Endodermal cell (in vitro differentiated cells): ENCODE data around the gene GPT2. TPM values are rescaled to one million over a fixed set of nuclear protein-coding genes. Genes with fewer than 3 reads are reported as not detected.

Source experiments
- DNase-seq: peaks from one replicate; pipeline ENCODE4 v3.0.0-alpha.2; 2017
- H3K27ac ChIP-seq: 2 replicates; pipeline ENCODE4 v1.5.1; 2013; ENCODE audit warnings: mild to moderate bottlenecking, low read depth, low read length, moderate library complexity
- H3K27me3 ChIP-seq: 2 replicates; pipeline ENCODE4 v1.6.1; 2013; ENCODE audit warnings: mild to moderate bottlenecking, low read length, moderate library complexity; ENCODE audit not compliant: insufficient read depth, control insufficient read depth, poor library complexity, severe bottlenecking
- H3K36me3 ChIP-seq: 2 replicates; pipeline ENCODE4 v1.7.0; 2013; ENCODE audit warnings: mild to moderate bottlenecking, low read length, moderate library complexity; ENCODE audit not compliant: control insufficient read depth, insufficient read depth
- H3K4me1 ChIP-seq: one replicate; pipeline ENCODE4 v1.7.0; 2013; ENCODE audit warnings: low read length; ENCODE audit not compliant: control insufficient read depth, insufficient read depth
- H3K4me3 ChIP-seq: 2 replicates; pipeline ENCODE4 v1.5.1; 2013; ENCODE audit warnings: mild to moderate bottlenecking, low read length, moderate library complexity
- H3K9ac ChIP-seq: 2 replicates; pipeline ENCODE4 v1.6.1; 2013; ENCODE audit warnings: mild to moderate bottlenecking, low read length, moderate library complexity; ENCODE audit not compliant: poor library complexity, severe bottlenecking; ENCODE audit errors: extremely low read depth
- H3K9me3 ChIP-seq: 2 replicates; pipeline ENCODE4 v1.6.1; 2013; ENCODE audit warnings: mild to moderate bottlenecking, low read length, moderate library complexity; ENCODE audit not compliant: control insufficient read depth
- H3K27ac Mint-ChIP-seq: 2 replicates; pipeline ENCODE4 v1.8.0; 2020; ENCODE audit warnings: mixed read lengths
- H3K27me3 Mint-ChIP-seq: 2 replicates; pipeline ENCODE4 v1.8.0; 2021; ENCODE audit warnings: mild to moderate bottlenecking, mixed read lengths; ENCODE audit not compliant: insufficient read depth
- H3K36me3 Mint-ChIP-seq: 2 replicates; pipeline ENCODE4 v1.8.0; 2020; ENCODE audit warnings: low read depth, mixed read lengths
- H3K4me1 Mint-ChIP-seq: 2 replicates; pipeline ENCODE4 v1.8.0; 2020; ENCODE audit warnings: mixed read lengths
- H3K4me3 Mint-ChIP-seq: 2 replicates; pipeline ENCODE4 v1.8.0; 2020; ENCODE audit warnings: mild to moderate bottlenecking, moderate library complexity, mixed read lengths
- H3K9me3 Mint-ChIP-seq: 2 replicates; pipeline ENCODE4 v1.8.0; 2020; ENCODE audit warnings: mild to moderate bottlenecking, mixed read lengths
- WGBS, 2 experiments: methylation state at CpG; one replicate each; pipeline versions ENCODE4 v1.1.5 to v1.1.7; 2013; ENCODE audit warnings: missing lambda C conversion rate in 2 of 2, mixed read lengths in 1 of 2; ENCODE audit not compliant: insufficient coverage in 1 of 2, insufficient read length in 1 of 2; 5-methylcytosine and 5-hydroxymethylcytosine counted together
- total RNA-seq, 2 donors: library from RNA; stranded (reverse); fragmentation: NEBNext Ultra II Directional in 1 of 2; extraction: Animal tissue kit (Norgen Biotek cat#: 25700) in 1 of 2; gene quantifications; 2 replicates in 1 of 2; 3 replicates in 1 of 2; pipeline ENCODE4 v1.2.1, GENCODE V29; 2021
- TF ChIP-seq, protein P1 (sequence below): fragments of 200-600 bp; sonication (generic); conservative IDR thresholded peaks from 2 replicates; pipeline ENCODE4 v1.5.0; 2021; ENCODE audit warnings: antibody characterized with exemption, mild to moderate bottlenecking

Gene GPT2
- total RNA-seq, 2 donors from 2014 or later = 44.1 to 65.5 TPM

- peak overlapping the region; percentile 68 for H3K27ac ChIP-seq
- no peak overlapping the region for H3K9ac ChIP-seq
- H3K4me3 Mint-ChIP-seq = no peak overlapping the region
These were observed 34.2 kb downstream of the GPT2 start for GRCh38 chr16:46918400-46918799.

GRCh38 chr16:46918905-46919792, 35.0 kb downstream of the GPT2 start:
- peak overlapping the region; percentile 15 for H3K27ac Mint-ChIP-seq
- DNase-seq = no peak
- WGBS, 2 experiments = 90 to 93% methylated on average over 12 to 21 of the region's 21 CpGs
- Histone ChIP-seq H3K9me3 (no peaks in the 10 kb centered on the region), H3K9ac (no peak overlapping the region), H3K4me3 (no peak overlapping the region), H3K4me1 (no peaks in the 10 kb centered on the region), H3K27ac (peak overlapping the region; percentile 68), H3K36me3 (peaks cover 86% of the 10 kb centered on the region), H3K27me3 (no peaks in the 10 kb centered on the region)
- H3K27me3 Mint-ChIP-seq = no peaks in the 10 kb centered on the region
- H3K9me3 Mint-ChIP-seq = no peaks in the 10 kb centered on the region
- H3K4me1 Mint-ChIP-seq = no peaks in the 10 kb centered on the region
- peaks cover 82% of the 10 kb centered on the region for H3K36me3 Mint-ChIP-seq
- no peak overlapping the region for H3K4me3 Mint-ChIP-seq
- TF ChIP-seq, protein P1, sequence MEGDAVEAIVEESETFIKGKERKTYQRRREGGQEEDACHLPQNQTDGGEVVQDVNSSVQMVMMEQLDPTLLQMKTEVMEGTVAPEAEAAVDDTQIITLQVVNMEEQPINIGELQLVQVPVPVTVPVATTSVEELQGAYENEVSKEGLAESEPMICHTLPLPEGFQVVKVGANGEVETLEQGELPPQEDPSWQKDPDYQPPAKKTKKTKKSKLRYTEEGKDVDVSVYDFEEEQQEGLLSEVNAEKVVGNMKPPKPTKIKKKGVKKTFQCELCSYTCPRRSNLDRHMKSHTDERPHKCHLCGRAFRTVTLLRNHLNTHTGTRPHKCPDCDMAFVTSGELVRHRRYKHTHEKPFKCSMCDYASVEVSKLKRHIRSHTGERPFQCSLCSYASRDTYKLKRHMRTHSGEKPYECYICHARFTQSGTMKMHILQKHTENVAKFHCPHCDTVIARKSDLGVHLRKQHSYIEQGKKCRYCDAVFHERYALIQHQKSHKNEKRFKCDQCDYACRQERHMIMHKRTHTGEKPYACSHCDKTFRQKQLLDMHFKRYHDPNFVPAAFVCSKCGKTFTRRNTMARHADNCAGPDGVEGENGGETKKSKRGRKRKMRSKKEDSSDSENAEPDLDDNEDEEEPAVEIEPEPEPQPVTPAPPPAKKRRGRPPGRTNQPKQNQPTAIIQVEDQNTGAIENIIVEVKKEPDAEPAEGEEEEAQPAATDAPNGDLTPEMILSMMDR = no peak

More at GRCh38 chr16:46918400-46918799, 34.2 kb downstream of the GPT2 start:
- H3K36me3 ChIP-seq = peaks cover 84% of the 10 kb centered on the region
- H3K4me3 ChIP-seq = no peak overlapping the region
- H3K27me3 Mint-ChIP-seq = no peaks in the 10 kb centered on the region
- no peaks in the 10 kb centered on the region for H3K9me3 Mint-ChIP-seq
- 94 to 100% methylated on average over 4 to 11 of the region's 11 CpGs for WGBS, 2 experiments
- no peaks in the 10 kb centered on the region for H3K27me3 ChIP-seq
- TF ChIP-seq, protein P1 = no peak
- no peak overlapping the region for H3K27ac Mint-ChIP-seq
- H3K4me1 ChIP-seq = no peaks in the 10 kb centered on the region
- H3K9me3 ChIP-seq = no peaks in the 10 kb centered on the region
- peaks cover 80% of the 10 kb centered on the region for H3K36me3 Mint-ChIP-seq
- DNase-seq = no peak
- no peaks in the 10 kb centered on the region for H3K4me1 Mint-ChIP-seq

DNA sequence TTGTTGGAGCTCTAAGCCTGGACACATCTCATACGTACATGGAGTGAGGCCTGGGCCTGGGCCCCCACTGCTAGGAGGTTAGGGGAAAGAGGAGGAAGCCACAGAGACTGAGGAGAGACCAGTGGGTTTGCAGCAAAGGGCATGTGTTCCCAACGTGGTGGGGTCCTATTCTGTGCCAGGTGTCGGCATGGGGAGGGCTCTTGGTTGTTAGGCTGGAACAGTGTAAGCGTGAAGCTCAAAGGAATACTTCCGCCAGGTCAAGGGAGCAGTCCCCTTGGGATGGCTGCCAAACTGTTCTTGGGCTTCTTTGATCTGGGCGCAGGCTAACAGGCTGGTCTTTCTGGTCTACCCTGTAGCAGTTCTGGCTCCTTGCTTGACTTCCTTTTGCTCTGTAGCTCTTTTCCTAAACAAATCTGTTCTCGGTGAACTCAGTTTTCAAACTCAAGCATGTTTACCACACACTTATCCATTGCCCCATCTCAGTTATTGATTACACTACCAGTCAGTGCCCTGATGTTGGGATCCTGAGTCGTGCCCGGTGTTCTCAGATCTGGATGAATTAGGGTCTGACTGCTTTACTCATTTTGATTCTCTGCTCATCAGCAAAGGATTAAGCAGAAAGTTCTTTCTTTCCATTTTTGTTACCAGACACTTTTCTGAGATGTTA, 36.4 kb downstream of the GPT2 start:
- Histone ChIP-seq H3K9ac (no peak overlapping the region), H3K27ac (no peak overlapping the region), H3K36me3 (peaks cover 81% of the 10 kb centered on the region), H3K4me3 (no peak overlapping the region), H3K9me3 (no peaks in the 10 kb centered on the region), H3K4me1 (no peaks in the 10 kb centered on the region), H3K27me3 (no peaks in the 10 kb centered on the region)
- Mint-ChIP-seq H3K9me3 (no peaks in the 10 kb centered on the region), H3K27me3 (no peaks in the 10 kb centered on the region), H3K36me3 (peaks cover 78% of the 10 kb centered on the region), H3K27ac (no peak overlapping the region), H3K4me1 (no peaks in the 10 kb centered on the region), H3K4me3 (no peak overlapping the region)
- TF ChIP-seq, protein P1 = no peak
- DNase-seq = no peak
- 83 to 90% methylated on average over 7 to 9 of the region's 9 CpGs for WGBS, 2 experiments
